ENCODE measurements around the gene ANLN. TPM values are rescaled to one million over a fixed set of nuclear protein-coding genes. Genes with fewer than 3 reads are reported as not detected.

The ANLN gene
- total and polyA plus RNA-seq, 9 of the 15 experiments (the other 6 are each of a cell fraction or from before 2014, with no cell fraction given), result 18.1 to 66.2 (median 38.7) TPM

Other genes with a start within 250 kb of the ANLN start
- 0.78 and 1.5 TPM in 2 replicates for gene EEPD1, start 236.6 kb upstream of the ANLN start, total RNA-seq (2014; rRNA removed)
- 0.38 and 0.84 TPM in 2 replicates for gene EEPD1, start 236.6 kb upstream of the ANLN start, total RNA-seq (2014; rRNA removed; fragmentation: Illumina TruSeq; extraction: Trizol)
- 0.68 and 0.76 TPM in 2 replicates for gene EEPD1, start 236.6 kb upstream of the ANLN start, total RNA-seq (2015; rRNA removed; fragmentation: Illumina TruSeq; extraction: Trizol)
- 0.71 and 1.9 TPM in 2 replicates for gene EEPD1, start 236.6 kb upstream of the ANLN start, total RNA-seq (2021)
- 0.33 and 0.42 TPM in 2 replicates for gene EEPD1, start 236.6 kb upstream of the ANLN start, polyA plus RNA-seq (2011; rRNA removed)
- gene EEPD1, start 236.6 kb upstream of the ANLN start, polyA plus RNA-seq (2014; fragmentation: Illumina TruSeq; extraction: Trizol), result 0.70 and 0.75 TPM in 2 replicates
- under 1 TPM in 1 of 2 experiments, not detected in 1; 0.01 TPM for gene EEPD1, start 236.6 kb upstream of the ANLN start, polyA plus RNA-seq (2014; fragmentation: Nextera tagmentation; extraction: Ambion mirVana)
- gene EEPD1, start 236.6 kb upstream of the ANLN start, polyA plus RNA-seq (2014; rRNA removed), result 0.85 and 1.1 TPM in 2 replicates